NCI-H526 treated with DMSO at 0.1 percent for 48 hours (cell line): ENCODE data around the gene SMC6.

Experiments used
- DNase-seq: peaks from one replicate; lab custom pipeline; 2025; lab: John Stamatoyannopoulos, UW

Gene SMC6

DNA sequence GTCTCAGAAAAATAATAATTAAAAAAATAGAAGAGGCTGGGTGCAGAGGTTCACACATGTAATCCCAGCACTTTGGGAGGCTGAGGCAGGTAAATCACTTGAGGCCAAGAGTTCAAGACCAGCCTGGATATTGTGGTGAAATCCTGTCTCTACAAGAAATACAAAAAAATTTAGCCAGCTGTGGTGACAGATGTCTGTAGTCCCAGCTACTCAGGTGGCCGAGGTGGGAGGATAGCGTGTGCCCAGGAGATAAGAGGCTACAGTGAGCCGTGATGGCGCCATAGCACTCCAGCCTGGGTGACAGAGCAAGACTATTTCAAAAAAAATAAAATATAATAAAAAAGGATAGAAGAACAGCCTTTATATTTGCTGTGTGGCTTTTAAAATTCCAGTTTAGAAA lies 35.9 kb downstream of the SMC6 start:
- no peak for DNase-seq

- DNase-seq: no peak
Observed at GRCh38 chr2:17713291-17713690, 40.3 kb downstream of the SMC6 start.

- DNase-seq: no peak
Observed at GRCh38 chr2:17710547-17711248, 42.9 kb downstream of the SMC6 start.

- no peak for DNase-seq
Observed at GRCh38 chr2:17709897-17710296, 43.7 kb downstream of the SMC6 start.

DNA sequence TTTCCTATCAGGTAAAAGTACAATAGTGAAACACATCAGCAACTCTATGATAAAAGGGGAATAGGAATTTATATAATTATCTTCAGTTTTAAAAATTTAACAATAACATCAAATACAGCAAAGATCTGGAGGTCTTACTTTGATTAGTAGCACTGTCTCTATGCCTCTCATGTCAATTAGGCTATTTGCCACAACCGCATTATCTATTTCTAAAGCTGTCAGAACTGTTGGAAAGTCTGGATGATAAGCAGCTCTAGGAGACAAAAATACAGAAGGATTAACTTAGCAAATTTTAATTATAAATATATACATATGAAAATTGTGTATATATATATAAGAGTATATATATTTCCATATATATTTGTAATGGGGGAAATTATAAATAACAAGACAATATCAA lies 45.1 kb downstream of the SMC6 start:
- no peak for DNase-seq

GRCh38 chr2:17706845-17707244 lies 46.8 kb downstream of the SMC6 start:
- no peak for DNase-seq

DNA sequence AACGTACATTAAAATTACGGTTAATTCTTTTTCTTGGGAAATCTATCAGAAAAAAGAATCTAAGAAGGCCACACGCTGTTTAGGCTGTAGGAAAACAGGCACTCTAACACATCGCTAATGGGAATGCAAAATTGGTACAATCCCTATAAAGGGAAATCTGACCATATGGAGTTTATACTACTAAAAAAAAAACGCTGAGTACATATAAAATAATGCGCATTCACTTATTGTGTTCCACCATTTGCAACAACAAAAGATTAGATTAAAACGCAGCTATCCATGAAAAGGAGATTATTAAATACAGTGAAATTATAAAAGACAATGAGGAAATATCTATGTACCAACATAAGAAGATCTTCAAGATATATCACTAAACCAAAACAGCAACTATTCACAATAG lies 62.8 kb downstream of the SMC6 start:
- DNase-seq: no peak

GRCh38 chr2:17689010-17689409 lies 64.6 kb downstream of the SMC6 start:
- no peak for DNase-seq

- DNase-seq: no peak
Observed at GRCh38 chr2:17688600-17688999, 65.0 kb downstream of the SMC6 start.

GRCh38 chr2:17683981-17684380 lies 69.6 kb downstream of the SMC6 start:
- no peak for DNase-seq

DNA sequence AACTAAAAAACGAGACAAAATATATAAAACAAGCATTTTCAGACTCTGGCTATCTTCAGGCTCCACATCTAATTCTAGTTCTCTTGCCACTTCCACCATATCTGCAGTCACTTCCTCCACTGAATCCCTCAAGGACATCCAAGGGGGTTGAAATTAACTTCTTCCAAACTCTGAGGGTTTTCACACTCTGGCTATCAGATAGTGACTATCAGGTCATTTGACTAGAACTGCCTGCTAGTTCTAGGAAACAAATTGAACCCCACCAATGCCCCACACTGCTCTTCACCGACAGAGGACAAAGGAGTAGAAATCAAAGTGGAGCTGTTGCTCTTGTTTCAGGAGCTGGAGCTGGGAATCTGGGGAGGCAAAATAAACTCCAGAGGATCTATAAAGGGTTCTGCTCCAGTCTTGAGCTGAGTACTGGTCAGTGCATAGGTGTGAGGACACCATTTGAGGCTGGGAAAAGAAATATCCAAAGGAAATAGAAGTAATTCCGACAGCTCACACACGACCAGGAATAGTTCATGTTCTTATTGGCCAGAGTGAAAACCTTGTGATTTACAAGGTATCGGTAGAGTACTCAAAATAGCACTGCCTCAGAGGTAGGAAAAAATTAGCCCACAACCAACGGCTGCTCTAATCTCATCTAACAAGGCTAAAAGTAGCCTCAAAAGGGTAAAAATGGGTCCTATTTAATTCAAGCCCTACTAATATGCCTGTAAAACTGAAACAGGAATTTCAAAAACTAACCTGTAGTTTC lies 71.3 kb downstream of the SMC6 start:
- DNase-seq: no peak

DNA sequence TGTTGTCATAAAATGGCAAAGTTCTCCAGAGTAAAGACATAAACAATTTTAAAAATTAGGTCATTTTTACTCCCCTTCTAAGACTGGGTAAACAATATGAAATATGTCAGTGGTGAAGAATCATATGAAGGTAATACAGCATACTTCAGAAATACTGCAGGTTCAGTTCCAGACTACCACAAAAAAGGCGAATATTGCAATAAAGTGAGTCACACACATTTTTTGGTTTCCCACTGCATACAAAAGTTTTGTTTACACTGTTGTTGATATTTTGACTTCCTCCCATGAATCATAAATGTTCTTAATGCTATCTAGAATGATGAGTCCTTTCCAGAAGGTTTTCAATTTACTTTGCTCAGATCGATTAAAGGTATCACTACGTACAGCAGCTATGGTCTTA lies 73.5 kb downstream of the SMC6 start:
- no peak for DNase-seq

DNA sequence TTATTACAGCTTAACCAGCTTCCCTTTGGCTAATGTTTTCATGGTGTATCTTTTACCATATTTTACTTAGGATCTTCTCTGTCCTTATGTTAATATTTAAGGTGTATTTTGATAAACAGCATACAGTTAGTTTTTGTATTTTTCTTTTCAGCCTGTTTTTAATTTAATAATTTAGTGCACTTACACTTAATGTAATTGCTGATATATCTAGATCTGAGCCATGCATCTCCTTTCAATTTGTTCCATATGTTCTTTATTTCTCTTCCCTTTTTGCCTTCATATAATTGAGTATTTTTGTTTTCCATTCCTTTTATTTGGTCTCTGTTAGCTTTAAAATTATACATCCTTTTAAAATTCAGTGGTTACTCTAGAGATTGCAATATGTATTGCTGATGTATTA lies 78.8 kb downstream of the SMC6 start:
- no peak for DNase-seq

DNA sequence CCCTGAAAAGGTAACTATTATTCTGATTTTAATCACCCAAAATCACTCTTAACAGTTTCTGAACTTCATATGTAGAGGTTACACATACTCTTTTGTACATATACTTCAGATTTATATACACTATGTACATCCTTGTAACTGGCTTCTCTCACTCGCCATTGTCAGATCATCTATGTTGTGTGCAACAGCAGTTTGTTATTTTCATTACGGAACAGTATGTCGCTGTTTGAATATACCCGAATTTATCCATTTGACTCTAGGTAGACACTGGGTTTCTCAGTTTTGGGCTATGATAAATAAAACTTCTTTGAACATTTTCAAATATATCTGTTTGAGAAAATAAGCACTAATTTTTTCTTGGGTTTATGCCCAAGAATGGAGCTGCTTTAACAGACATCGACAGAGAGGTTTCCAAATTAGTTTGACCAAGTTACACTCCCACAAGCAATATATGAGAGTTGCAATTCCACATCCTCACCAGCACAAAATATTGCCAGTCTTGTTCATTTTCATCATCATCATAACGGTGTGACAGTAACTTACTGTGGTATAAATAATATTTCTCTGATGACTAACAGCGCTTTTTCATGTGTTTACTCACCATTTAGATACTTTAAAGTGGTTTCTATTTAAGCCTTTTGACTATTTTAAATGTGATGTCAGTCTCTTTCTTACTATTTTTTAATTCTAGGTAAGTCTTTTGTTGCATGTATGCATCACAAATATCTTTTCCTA lies 80.9 kb downstream of the SMC6 start:
- no peak for DNase-seq

GRCh38 chr2:17667898-17668297 lies 85.7 kb downstream of the SMC6 start:
- DNase-seq: no peak

DNA sequence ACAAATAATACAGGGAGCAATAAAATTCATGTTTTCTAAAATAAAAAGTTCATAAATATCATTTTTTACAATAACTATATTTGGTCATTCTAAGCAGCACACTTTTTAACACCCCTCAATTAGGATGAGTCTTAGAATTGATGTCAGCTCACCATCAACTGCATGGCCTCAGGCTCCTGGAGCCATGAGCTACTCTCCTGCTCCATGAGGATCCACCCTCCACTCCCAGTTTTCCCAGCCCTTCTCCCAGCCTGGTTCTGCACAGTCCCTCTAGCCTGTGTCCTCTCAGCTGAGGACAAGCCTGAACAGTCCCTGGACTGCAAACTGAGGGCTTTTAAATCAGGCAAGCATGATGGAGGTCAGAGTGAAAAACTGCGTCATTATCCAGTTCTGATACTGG lies 89.1 kb downstream of the SMC6 start:
- DNase-seq: no peak

GRCh38 chr2:17662723-17663122 lies 90.9 kb downstream of the SMC6 start:
- no peak for DNase-seq

- DNase-seq: no peak
Observed at GRCh38 chr2:17661460-17661859, 92.2 kb downstream of the SMC6 start.

- no peak for DNase-seq
Observed at GRCh38 chr2:17660219-17660618, 93.4 kb downstream of the SMC6 start.

GRCh38 chr2:17658251-17658843 lies 95.3 kb downstream of the SMC6 start:
- no peak for DNase-seq

DNA sequence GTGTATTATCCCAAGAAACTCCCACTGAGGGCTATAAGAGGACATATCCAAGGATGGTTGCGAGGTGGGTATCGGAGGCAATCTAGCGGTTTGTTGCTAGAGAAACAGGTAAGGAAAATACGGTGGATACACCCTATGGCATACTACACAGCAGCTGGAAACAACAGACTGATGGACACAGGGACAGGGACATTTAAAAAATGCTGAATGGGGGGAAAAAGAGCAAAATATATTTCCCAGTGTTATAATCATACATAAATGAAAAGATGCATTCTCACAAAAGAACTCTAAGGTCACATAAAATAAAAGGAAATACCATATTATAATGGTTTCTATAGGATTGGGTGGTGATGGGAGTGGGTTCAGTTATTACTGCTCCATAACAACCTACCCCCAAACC lies 95.9 kb downstream of the SMC6 start:
- no peak for DNase-seq

DNA sequence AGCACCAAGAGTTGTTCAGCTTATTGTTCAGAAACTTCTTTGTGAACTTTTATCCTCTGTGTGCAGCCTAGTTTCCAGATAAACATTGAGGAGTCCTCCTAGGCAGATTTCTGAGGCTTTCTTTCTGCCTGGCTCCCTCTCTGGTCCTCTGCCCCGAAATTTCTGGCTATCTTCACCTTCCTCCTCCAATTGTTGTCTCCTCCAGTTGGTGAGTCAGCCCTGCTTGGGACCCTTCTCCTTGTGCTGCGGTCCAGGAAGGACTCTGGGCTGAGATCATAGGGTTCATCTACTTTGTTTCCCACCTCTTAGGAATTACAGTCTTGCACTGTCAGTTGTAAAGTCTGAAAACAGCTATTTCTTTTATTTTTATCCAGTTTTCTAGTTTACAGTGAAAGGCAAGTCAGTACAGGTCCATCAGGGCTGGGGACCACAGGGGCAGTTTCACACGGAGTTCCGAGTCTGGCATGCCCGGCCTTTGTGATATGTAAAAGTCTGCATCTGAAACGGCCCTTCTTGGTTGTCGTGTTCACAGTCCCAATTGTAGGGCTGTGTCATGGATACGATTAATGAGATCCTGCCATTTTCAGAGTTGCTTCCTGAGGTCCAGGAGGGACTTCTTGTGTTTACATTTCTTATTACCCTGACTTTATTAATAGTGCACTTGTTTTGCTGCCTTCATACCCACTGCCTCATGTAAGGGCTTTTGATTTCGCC lies 100.8 kb downstream of the SMC6 start:
- no peak for DNase-seq
